GM21515 (cell line): ENCODE measurements around the gene NARF.
"Not testable (repeated sequence)": the region's sequence is repeated elsewhere in the genome, so short reads cannot be mapped to it uniquely, and the experiment has no call there.

Source experiments
- ATAC-seq: cut with Tn5 transposase; IDR thresholded peaks from one replicate; pipeline ENCODE4 v1.9.1; 2021; ENCODE audit not compliant: unreplicated experiment

NARF gene

GRCh38 chr17:82445542-82445941 is 13.0 kb upstream of the NARF start:
- no peak for ATAC-seq

- ATAC-seq = no peak
These were observed 12.4 kb upstream of the NARF start for GRCh38 chr17:82446124-82446523.

- ATAC-seq = no peak
These were observed 11.9 kb upstream of the NARF start for GRCh38 chr17:82446649-82447048.

- no peak for ATAC-seq
These were observed 10.7 kb upstream of the NARF start for GRCh38 chr17:82447876-82448275.

- peak; percentile 51 for ATAC-seq
These were observed 9.2 kb upstream of the NARF start for GRCh38 chr17:82449131-82449882.

- peak; percentile 5 for ATAC-seq
These were observed 8.6 kb upstream of the NARF start for GRCh38 chr17:82449883-82450356.

- peak; percentile 56 for ATAC-seq
These were observed 8.0 kb upstream of the NARF start, which contains the start of gene CYBC1 for GRCh38 chr17:82450357-82451106. Gene CYBC1, minus strand, starts transcription at chr17:82450752. Its CDS starts 1,498 bp downstream, at chr17:82449254.

GRCh38 chr17:82452162-82452561 is 6.4 kb upstream of the NARF start:
- ATAC-seq = no peak

GRCh38 chr17:82453151-82453550 is 5.4 kb upstream of the NARF start:
- not testable (repeated sequence) for ATAC-seq

- ATAC-seq = not testable (repeated sequence)
These were observed 4.8 kb upstream of the NARF start for GRCh38 chr17:82453706-82454105.

- no peak for ATAC-seq
These were observed 1.2 kb upstream of the NARF start for GRCh38 chr17:82457073-82457928.

- no peak for ATAC-seq
These were observed 687 bp upstream of the NARF start for GRCh38 chr17:82457929-82458178.

- ATAC-seq = no peak
These were observed 414 bp downstream of the NARF start for GRCh38 chr17:82458885-82459424.

GRCh38 chr17:82459936-82460335 is 1.4 kb downstream of the NARF start:
- ATAC-seq = not testable (repeated sequence)

- no peak for ATAC-seq
These were observed 3.4 kb downstream of the NARF start for GRCh38 chr17:82461827-82462524.

- ATAC-seq = no peak
These were observed 4.8 kb downstream of the NARF start for GRCh38 chr17:82463391-82463790.

- ATAC-seq = no peak
These were observed 5.5 kb downstream of the NARF start for GRCh38 chr17:82463925-82464566.

GRCh38 chr17:82464567-82464929 is 6.0 kb downstream of the NARF start:
- no peak for ATAC-seq

- ATAC-seq = no peak
These were observed 6.6 kb downstream of the NARF start for GRCh38 chr17:82465023-82465603.

- ATAC-seq = no peak
These were observed 10.2 kb downstream of the NARF start for GRCh38 chr17:82468692-82469091.
